Measurements from ENCODE around the gene WDR45B. TPM values are rescaled to one million over a fixed set of nuclear protein-coding genes. Genes with fewer than 3 reads are reported as not detected.

Gene WDR45B
- total RNA-seq, 1 donor from 2014 or later: 65.1 TPM

DNA sequence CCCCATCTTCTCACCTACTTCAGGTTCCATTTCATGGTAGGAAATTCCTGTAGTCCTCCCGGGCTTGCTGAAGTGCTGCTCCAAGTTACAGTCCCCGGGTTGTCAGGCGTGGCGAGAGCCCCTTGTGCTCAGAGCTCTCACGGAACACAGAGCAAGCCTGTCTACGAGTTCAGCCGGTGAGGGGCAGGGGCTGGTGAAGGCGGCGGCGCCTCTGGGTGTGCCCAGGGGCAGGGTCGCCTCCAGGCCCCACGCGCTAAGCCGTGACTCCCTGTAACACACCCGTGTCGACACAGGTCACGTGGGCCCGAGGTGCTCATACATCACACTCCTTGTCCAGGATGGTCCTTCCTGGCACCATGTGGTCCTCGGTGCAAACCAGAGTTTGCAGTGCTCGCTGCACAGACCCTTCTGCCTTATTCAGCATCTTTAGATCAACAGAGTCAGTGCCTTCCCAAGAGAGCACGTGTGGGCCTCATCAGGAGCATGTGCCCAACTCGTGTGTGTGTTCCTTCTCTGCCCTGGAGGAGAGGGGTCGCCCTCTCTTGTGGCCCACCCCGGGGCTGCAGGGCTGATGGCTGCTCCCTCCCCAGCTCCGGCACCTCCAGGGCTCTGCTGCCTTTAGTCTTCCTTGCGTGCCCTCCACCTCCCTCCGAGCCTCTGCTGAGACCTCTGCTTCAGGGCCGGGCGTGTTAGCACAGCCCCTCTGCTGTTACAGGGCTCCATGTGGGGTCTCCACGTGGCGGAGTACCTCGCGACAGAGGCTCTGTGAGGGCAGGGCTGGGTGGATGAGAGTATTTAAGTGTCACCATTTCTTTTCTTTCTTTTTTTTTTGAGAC, 51.2 kb downstream of the WDR45B start:
- peaks cover 25% of the 10 kb centered on the region for H3K4me1 ChIP-seq
- H3K27ac ChIP-seq: no peak overlapping the region
- no peaks in the 10 kb centered on the region for H3K27me3 ChIP-seq
- no peak overlapping the region for H3K4me3 ChIP-seq
- H3K9me3 ChIP-seq: no peaks in the 10 kb centered on the region
- TF ChIP-seq, protein P1, sequence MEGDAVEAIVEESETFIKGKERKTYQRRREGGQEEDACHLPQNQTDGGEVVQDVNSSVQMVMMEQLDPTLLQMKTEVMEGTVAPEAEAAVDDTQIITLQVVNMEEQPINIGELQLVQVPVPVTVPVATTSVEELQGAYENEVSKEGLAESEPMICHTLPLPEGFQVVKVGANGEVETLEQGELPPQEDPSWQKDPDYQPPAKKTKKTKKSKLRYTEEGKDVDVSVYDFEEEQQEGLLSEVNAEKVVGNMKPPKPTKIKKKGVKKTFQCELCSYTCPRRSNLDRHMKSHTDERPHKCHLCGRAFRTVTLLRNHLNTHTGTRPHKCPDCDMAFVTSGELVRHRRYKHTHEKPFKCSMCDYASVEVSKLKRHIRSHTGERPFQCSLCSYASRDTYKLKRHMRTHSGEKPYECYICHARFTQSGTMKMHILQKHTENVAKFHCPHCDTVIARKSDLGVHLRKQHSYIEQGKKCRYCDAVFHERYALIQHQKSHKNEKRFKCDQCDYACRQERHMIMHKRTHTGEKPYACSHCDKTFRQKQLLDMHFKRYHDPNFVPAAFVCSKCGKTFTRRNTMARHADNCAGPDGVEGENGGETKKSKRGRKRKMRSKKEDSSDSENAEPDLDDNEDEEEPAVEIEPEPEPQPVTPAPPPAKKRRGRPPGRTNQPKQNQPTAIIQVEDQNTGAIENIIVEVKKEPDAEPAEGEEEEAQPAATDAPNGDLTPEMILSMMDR (IDR thresholded peaks at IDR 0.05): no peak
- ATAC-seq: no peak
- DNase-seq: no peak
- intact Hi-C loops (cut with DNase I): no loop called here
- H3K36me3 ChIP-seq: peaks cover 56% of the 10 kb centered on the region

GRCh38 chr17:82596296-82596695, 51.9 kb downstream of the WDR45B start:
- peaks cover 48% of the 10 kb centered on the region for H3K36me3 ChIP-seq
- H3K9me3 ChIP-seq: no peaks in the 10 kb centered on the region
- TF ChIP-seq, protein P1 (IDR thresholded peaks at IDR 0.05): no peak
- peaks cover 32% of the 10 kb centered on the region for H3K4me1 ChIP-seq
- ATAC-seq (no peak), DNase-seq (no peak)
- no peaks in the 10 kb centered on the region for H3K27me3 ChIP-seq
- intact Hi-C loops (cut with DNase I): no loop called here
- H3K27ac ChIP-seq: no peak overlapping the region
- no peak overlapping the region for H3K4me3 ChIP-seq

DNA sequence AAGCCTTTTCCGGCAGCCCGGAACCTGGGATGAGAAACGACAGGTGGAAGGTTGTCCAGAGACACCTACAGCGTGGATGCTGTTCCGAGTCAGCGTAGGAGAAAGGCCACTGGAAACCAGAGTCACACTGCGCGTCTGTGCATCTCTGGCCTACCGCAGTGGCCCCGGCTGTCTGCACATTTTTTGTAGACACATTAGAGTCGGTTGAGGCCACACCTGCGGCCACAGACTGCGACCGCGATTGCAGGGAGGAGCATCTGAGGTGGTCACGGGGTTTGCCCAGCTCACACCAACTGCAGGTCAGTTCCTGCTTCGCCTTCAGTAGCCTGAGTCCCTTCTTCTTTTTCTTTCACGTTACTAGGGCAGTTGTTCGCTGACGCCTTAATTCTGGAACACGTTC, 52.4 kb downstream of the WDR45B start:
- TF ChIP-seq, protein P1 (IDR thresholded peaks at IDR 0.05): no peak
- H3K9me3 ChIP-seq: no peaks in the 10 kb centered on the region
- H3K4me1 ChIP-seq: peaks cover 36% of the 10 kb centered on the region
- H3K36me3 ChIP-seq: peaks cover 46% of the 10 kb centered on the region
- no peak for ATAC-seq
- intact Hi-C loops (cut with DNase I): no loop called here
- no peak for DNase-seq
- no peak overlapping the region for H3K27ac ChIP-seq
- H3K4me3 ChIP-seq: no peak overlapping the region
- no peaks in the 10 kb centered on the region for H3K27me3 ChIP-seq

- Histone ChIP-seq H3K9me3 (no peaks in the 10 kb centered on the region), H3K27ac (no peak overlapping the region), H3K27me3 (no peaks in the 10 kb centered on the region), H3K36me3 (peaks cover 38% of the 10 kb centered on the region), H3K4me1 (peaks cover 39% of the 10 kb centered on the region), H3K4me3 (no peak overlapping the region)
- no peak for DNase-seq
- intact Hi-C loops (cut with DNase I): no loop called here
- TF ChIP-seq, protein P1 (IDR thresholded peaks at IDR 0.05): no peak
- ATAC-seq: no peak
Observed at GRCh38 chr17:82594571-82594970, 53.7 kb downstream of the WDR45B start.

GRCh38 chr17:82593590-82594087, 54.6 kb downstream of the WDR45B start:
- peak overlapping the region; percentile 90 for H3K27ac ChIP-seq
- ATAC-seq (peak; percentile 0), DNase-seq (no peak)
- H3K4me3 ChIP-seq: peak overlapping the region; percentile 69
- no peaks in the 10 kb centered on the region for H3K27me3 ChIP-seq
- H3K9me3 ChIP-seq: no peaks in the 10 kb centered on the region
- TF ChIP-seq, protein P1 (IDR thresholded peaks at IDR 0.05): no peak
- peaks cover 37% of the 10 kb centered on the region for H3K36me3 ChIP-seq
- peaks cover 39% of the 10 kb centered on the region for H3K4me1 ChIP-seq
- intact Hi-C loops (cut with DNase I): no loop called here

Data from upper lobe of right lung (tissue), 1 donor.